A549 (cell line): ENCODE results near the gene FOXP3. TPM values are rescaled to one million over a fixed set of nuclear protein-coding genes. Genes with fewer than 3 reads are reported as not detected.
A peak's percentile ranks its signal among the peaks of the same experiment; 100 is the strongest.

Experiments used
- ATAC-seq, 2 experiments: fragments of 200-7000 bp in 1 of 2; fragments of >200 bp in 1 of 2; cut with Nextera tagmentation in 1 of 2; cut with Tn5 transposase in 1 of 2; 3 replicates each; pipeline versions ENCODE4 v1.8.0 to v1.9.1; 2018 to 2020; ENCODE audit warnings: mild to moderate bottlenecking in 1 of 2, moderate library complexity in 1 of 2
- CTCF ChIA-PET: fragments of 300-600 bp; sonication (Branson Sonifier 250); formaldehyde crosslinking; extraction: SDS; loops from one replicate; lab custom pipeline; 2021; ENCODE audit warnings: antibody characterized with exemption, inconsistent platforms; lab: Yijun Ruan, JAX
- POLR2A ChIA-PET: fragments of 350-600 bp; formaldehyde crosslinking; extraction: SDS; loops from one replicate; lab custom pipeline; 2021; ENCODE audit warnings: antibody characterized with exemption, inconsistent platforms; lab: Yijun Ruan, JAX
- DNase-seq, 2 experiments: peaks; one replicate each; pipeline versions ENCODE4 v3.0.0 to v3.0.0-alpha.2; 2011 to 2016; ENCODE audit warnings: low read depth in 1 of 2, low spot score in 1 of 2
- FAIRE-seq: peaks from 2 replicates; lab custom pipeline; 2011; peaks lifted over from hg19 to GRCh38; lab: Jason Lieb, UNC
- H3K27ac ChIP-seq, 2 experiments: fragments of >200 bp; sonication (Bioruptor Twin); formaldehyde crosslinking; 3 replicates each; pipeline ENCODE4 v1.5.1; 2016 to 2017
- H3K4me1 ChIP-seq: fragments of >200 bp; sonication (Bioruptor Twin); formaldehyde crosslinking; 3 replicates; pipeline ENCODE4 v1.6.1; 2016
- H3K4me2 ChIP-seq: fragments of >200 bp; sonication (Bioruptor Twin); formaldehyde crosslinking; 3 replicates; pipeline ENCODE4 v1.6.1; 2016
- H3K4me3 ChIP-seq: fragments of >200 bp; sonication (Bioruptor Twin); formaldehyde crosslinking; 3 replicates; pipeline ENCODE4 v1.5.1; 2016
- H3K9me3 ChIP-seq: fragments of >200 bp; sonication (Bioruptor Twin); formaldehyde crosslinking; 3 replicates; pipeline ENCODE4 v1.6.1; 2016
- BHLHE40 ChIP-seq: IDR thresholded peaks from 2 replicates; pipeline ENCODE4 v1.6.1; 2012; ENCODE audit warnings: low read depth, low read length, inconsistent platforms
- CHD4 ChIP-seq: fragments of 200-600 bp; sonication (generic); IDR thresholded peaks from 2 replicates; pipeline ENCODE4 v1.6.1; 2016; ENCODE audit warnings: antibody characterized with exemption, mild to moderate bottlenecking, borderline replicate concordance
- EHF ChIP-seq: fragments of 250-450 bp; sonication (Bioruptor Pico); IDR thresholded peaks from 2 replicates; pipeline ENCODE4 v1.5.0; 2020; ENCODE audit warnings: mild to moderate bottlenecking
- EHMT2 ChIP-seq: fragments of 200-600 bp; sonication (generic); IDR thresholded peaks from 2 replicates; pipeline ENCODE4 v1.6.1; 2016; ENCODE audit warnings: antibody characterized with exemption, low read depth, mild to moderate bottlenecking, moderate library complexity
- EP300 ChIP-seq, 2 experiments: fragments of >200 bp; sonication (Bioruptor Twin); formaldehyde crosslinking; IDR thresholded peaks; 2 replicates in 1 of 2; 3 replicates in 1 of 2; pipeline ENCODE4 v1.6.1; 2016 to 2017
- FOSB ChIP-seq: fragments of 250-450 bp; sonication (Bioruptor Pico); IDR thresholded peaks from 2 replicates; pipeline ENCODE4 v1.5.0; 2020; ENCODE audit warnings: mild to moderate bottlenecking, moderate library complexity
- FOSL2 ChIP-seq, 2 experiments: fragments of 450-650 bp in 1 of 2; fragments of >200 bp in 1 of 2; sonication (Bioruptor Twin) in 1 of 2; formaldehyde crosslinking; IDR thresholded peaks; 2 replicates each; pipeline versions ENCODE4 v1.5.0 to v1.6.1; 2016 to 2020; ENCODE audit warnings: mild to moderate bottlenecking in 1 of 2, moderate library complexity in 1 of 2
- FOXS1 ChIP-seq: fragments of 250-450 bp; sonication (Bioruptor Pico); IDR thresholded peaks from 2 replicates; pipeline ENCODE4 v1.5.0; 2020; ENCODE audit warnings: mild to moderate bottlenecking, moderate library complexity
- HEYL ChIP-seq: fragments of 250-450 bp; sonication (Bioruptor Pico); IDR thresholded peaks from 2 replicates; pipeline ENCODE4 v1.8.0; 2021; ENCODE audit warnings: mild to moderate bottlenecking, moderate library complexity
- KDM5A ChIP-seq: fragments of 200-600 bp; sonication (generic); IDR thresholded peaks from 2 replicates; pipeline ENCODE4 v1.6.1; 2016; ENCODE audit warnings: antibody characterized with exemption, mild to moderate bottlenecking
- MAFK ChIP-seq: fragments of 450-650 bp; IDR thresholded peaks from 2 replicates; pipeline ENCODE4 v1.6.1; 2014; ENCODE audit not compliant: partially characterized antibody
- NFE2L2 ChIP-seq: fragments of 150-350 bp; conservative IDR thresholded peaks from 2 replicates; pipeline ENCODE4 v1.6.1; 2014; ENCODE audit warnings: low read length
- NPAS2 ChIP-seq: fragments of 250-450 bp; sonication (Bioruptor Pico); IDR thresholded peaks from 2 replicates; pipeline ENCODE4 v1.8.0; 2022; ENCODE audit warnings: mild to moderate bottlenecking, moderate library complexity, borderline replicate concordance
- NR3C1 ChIP-seq: fragments of >200 bp; sonication (Bioruptor Twin); formaldehyde crosslinking; IDR thresholded peaks from 3 replicates; pipeline ENCODE4 v1.6.1; 2017
- PHF8 ChIP-seq: fragments of 200-600 bp; sonication (generic); IDR thresholded peaks from 2 replicates; pipeline ENCODE4 v1.6.1; 2016; ENCODE audit warnings: low read depth, mild to moderate bottlenecking, antibody characterized with exemption, moderate library complexity, borderline replicate concordance
- POLR2A ChIP-seq: IDR thresholded peaks from 2 replicates; pipeline ENCODE4 v1.6.1; 2012; ENCODE audit warnings: mild to moderate bottlenecking, low read length
- RNF2 ChIP-seq: fragments of 200-600 bp; sonication (generic); IDR thresholded peaks from 2 replicates; pipeline ENCODE4 v1.6.1; 2016; ENCODE audit warnings: low read depth, mild to moderate bottlenecking, antibody characterized with exemption, moderate library complexity, borderline replicate concordance
- SREBF2 ChIP-seq: fragments of 450-650 bp; IDR thresholded peaks from 2 replicates; pipeline ENCODE4 v1.6.1; 2014; ENCODE audit warnings: mild to moderate bottlenecking, moderate library complexity
- TFCP2L1 ChIP-seq: fragments of 250-450 bp; sonication (Bioruptor Pico); IDR thresholded peaks from 2 replicates; pipeline ENCODE4 v1.5.0; 2021; ENCODE audit warnings: mild to moderate bottlenecking
- ZC3H11A ChIP-seq: fragments of 450-650 bp; IDR thresholded peaks from 2 replicates; pipeline ENCODE4 v1.6.1; 2014; ENCODE audit warnings: antibody characterized with exemption, mild to moderate bottlenecking
- ZFP36 ChIP-seq: fragments of 450-650 bp; IDR thresholded peaks from 2 replicates; pipeline ENCODE4 v1.6.1; 2014; ENCODE audit warnings: borderline replicate concordance; ENCODE audit not compliant: partially characterized antibody
- ZSCAN20 ChIP-seq: fragments of 250-450 bp; sonication (Bioruptor Pico); IDR thresholded peaks from 2 replicates; pipeline ENCODE4 v1.8.0; 2022; ENCODE audit warnings: mild to moderate bottlenecking, moderate library complexity
- WGBS: methylation state at CpG from one replicate; pipeline ENCODE4 v1.1.6; 2017; ENCODE audit errors: missing lambda C conversion rate; 5-methylcytosine and 5-hydroxymethylcytosine counted together
- polyA plus RNA-seq, 4 experiments: library from polyadenylated mRNA; depleted of rRNA in 3 of 4; stranded (reverse); fragments of >200 nt; fragmentation: RNase III in 1 of 4; extraction: RNeasy Plus Mini Kit Qiagen cat#74134 plus additional on column Dnase treatment in 1 of 4; gene quantifications; 2 replicates in 3 of 4; 3 replicates in 1 of 4; pipeline ENCODE4 v1.2.3, GENCODE V29; 2011 to 2017
- TF ChIP-seq, protein P1 (sequence below): fragments of 150-350 bp; IDR thresholded peaks from 2 replicates; pipeline ENCODE4 v1.6.1; 2014; ENCODE audit warnings: low read depth, mild to moderate bottlenecking, low read length
- TF ChIP-seq, protein P2 (sequence below): fragments of 200-600 bp; sonication (generic); IDR thresholded peaks from 2 replicates; pipeline ENCODE4 v1.6.1; 2016; ENCODE audit warnings: antibody characterized with exemption, mild to moderate bottlenecking, moderate library complexity

FOXP3 gene
- polyA plus RNA-seq, 2 of the 4 experiments (the other 2 are of a cell fraction): 0.04 to 0.13 TPM

DNA sequence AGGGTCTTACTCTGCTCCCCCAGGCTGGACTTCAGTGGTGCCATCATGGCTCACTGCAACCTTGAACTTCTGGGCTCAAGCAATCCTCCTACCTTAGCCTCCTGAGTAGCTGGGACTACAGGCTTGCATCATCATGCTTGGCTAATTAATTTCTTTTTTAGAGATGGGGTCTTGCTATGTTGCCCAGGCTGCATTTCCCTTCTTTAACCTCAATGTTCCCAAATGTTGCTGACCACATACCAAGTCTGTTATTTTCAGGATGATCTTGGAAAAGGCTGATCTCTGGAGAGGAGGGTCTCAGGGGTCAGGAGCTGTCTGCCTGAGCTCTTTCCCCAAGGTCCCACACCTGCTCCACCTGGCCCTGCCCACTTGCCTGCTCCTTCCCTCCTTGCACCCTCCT, 44.4 kb downstream of the FOXP3 start:
- Histone ChIP-seq H3K27ac (no peak overlapping the region), H3K9me3 (no peaks in the 10 kb centered on the region)
- FAIRE-seq: no peak
- no peak for DNase-seq
- POLR2A ChIA-PET: no interaction called here
- no peak for TF ChIP-seq PHF8
- no peak for TF ChIP-seq BHLHE40
- TF ChIP-seq, all 56 proteins: peak for 0
- CTCF ChIA-PET: interaction anchor here (0.8 kb wide), 1 partner anchor 247 kb away, joined by 3 read pairs; no protein-coding TSS in a partner anchor
- Histone ChIP-seq H3K4me1 (no peaks in the 10 kb centered on the region), H3K4me2 (no peak overlapping the region), H3K4me3 (no peak overlapping the region)
- ATAC-seq: no peak

DNA sequence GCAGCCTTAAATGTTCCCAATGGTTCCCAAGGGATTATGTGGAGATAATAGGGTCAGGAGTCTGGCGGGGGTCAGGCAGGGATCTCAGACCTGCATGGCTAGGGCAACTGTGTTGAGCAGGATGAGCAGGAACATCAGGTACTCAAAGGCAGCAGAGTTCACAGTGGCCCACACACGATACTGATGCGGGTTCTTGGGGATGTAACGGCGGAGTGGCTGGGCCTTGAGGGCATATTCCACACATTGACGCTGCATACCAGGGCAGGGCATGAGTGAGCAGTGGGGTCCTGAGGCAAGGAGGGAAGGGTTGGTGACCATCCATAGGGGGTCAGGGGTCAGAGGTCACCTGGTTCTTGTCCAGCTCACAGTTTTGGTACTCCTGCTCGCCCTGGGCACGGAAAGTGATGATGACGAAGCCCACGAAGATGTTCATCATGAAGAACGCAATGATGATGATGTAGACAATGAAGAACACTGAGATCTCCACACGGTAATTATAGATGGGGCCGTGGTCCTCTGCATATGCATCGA, 49.4 kb downstream of the FOXP3 start:
- Histone ChIP-seq H3K4me2 (no peak overlapping the region), H3K4me3 (no peak overlapping the region), H3K4me1 (no peaks in the 10 kb centered on the region), H3K9me3 (no peaks in the 10 kb centered on the region), H3K27ac (no peak overlapping the region)
- DNase-seq (no peak), ATAC-seq (no peak), FAIRE-seq (no peak)
- WGBS: 55% methylated on average over 11 of the region's 14 CpGs
- POLR2A ChIA-PET: no interaction called here
- no peak for TF ChIP-seq NFE2L2
- no peak for TF ChIP-seq NPAS2 (CRISPR knock-in tag)
- TF ChIP-seq EHMT2: no peak
- no peak for TF ChIP-seq MAFK
- TF ChIP-seq ZC3H11A: no peak
- no peak for TF ChIP-seq FOSB
- no peak for TF ChIP-seq TFCP2L1 (CRISPR knock-in tag)
- no peak for TF ChIP-seq NR3C1
- no peak for TF ChIP-seq SREBF2
- TF ChIP-seq ZFP36: no peak
- no peak for TF ChIP-seq FOSL2 (IDR thresholded peaks at IDR 0.05)
- TF ChIP-seq FOSL2 (CRISPR knock-in tag; IDR thresholded peaks at IDR 0.05): no peak
- no peak for TF ChIP-seq EP300 (IDR thresholded peaks at IDR 0.05)
- no peak for TF ChIP-seq POLR2A
- TF ChIP-seq, protein P1, sequence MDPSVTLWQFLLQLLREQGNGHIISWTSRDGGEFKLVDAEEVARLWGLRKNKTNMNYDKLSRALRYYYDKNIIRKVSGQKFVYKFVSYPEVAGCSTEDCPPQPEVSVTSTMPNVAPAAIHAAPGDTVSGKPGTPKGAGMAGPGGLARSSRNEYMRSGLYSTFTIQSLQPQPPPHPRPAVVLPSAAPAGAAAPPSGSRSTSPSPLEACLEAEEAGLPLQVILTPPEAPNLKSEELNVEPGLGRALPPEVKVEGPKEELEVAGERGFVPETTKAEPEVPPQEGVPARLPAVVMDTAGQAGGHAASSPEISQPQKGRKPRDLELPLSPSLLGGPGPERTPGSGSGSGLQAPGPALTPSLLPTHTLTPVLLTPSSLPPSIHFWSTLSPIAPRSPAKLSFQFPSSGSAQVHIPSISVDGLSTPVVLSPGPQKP: no peak
- CTCF ChIA-PET: no interaction called here

DNA sequence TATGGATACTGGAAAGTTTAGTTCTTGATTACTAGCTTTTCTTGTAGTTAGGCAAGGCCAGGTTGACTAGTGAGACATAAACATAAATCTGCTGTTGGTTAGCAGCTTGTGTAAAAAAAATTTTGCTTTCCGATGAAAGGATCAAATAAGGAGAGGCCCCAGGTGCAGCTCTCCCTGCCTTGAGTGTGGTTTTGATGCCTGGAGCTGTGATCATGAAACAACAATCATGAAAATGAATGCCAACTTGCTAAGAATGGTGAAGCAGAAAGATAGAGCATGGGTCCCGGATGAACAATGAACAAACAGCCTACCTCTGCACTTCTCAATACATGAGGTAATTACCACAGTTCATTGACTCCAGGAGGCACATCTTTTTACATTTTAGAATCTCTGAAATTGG, 50.1 kb downstream of the FOXP3 start:
- Histone ChIP-seq H3K27ac (no peak overlapping the region), H3K9me3 (no peaks in the 10 kb centered on the region), H3K4me3 (no peak overlapping the region), H3K4me1 (no peaks in the 10 kb centered on the region), H3K4me2 (no peak overlapping the region)
- 41% methylated on average over 2 of the region's 2 CpGs for WGBS
- TF ChIP-seq CHD4 (no peak), HEYL (no peak), ZSCAN20 (CRISPR knock-in tag) (no peak), RNF2 (no peak), EHF (CRISPR knock-in tag) (no peak), FOXS1 (no peak), KDM5A (no peak), EHMT2 (no peak)
- TF ChIP-seq, protein P2, sequence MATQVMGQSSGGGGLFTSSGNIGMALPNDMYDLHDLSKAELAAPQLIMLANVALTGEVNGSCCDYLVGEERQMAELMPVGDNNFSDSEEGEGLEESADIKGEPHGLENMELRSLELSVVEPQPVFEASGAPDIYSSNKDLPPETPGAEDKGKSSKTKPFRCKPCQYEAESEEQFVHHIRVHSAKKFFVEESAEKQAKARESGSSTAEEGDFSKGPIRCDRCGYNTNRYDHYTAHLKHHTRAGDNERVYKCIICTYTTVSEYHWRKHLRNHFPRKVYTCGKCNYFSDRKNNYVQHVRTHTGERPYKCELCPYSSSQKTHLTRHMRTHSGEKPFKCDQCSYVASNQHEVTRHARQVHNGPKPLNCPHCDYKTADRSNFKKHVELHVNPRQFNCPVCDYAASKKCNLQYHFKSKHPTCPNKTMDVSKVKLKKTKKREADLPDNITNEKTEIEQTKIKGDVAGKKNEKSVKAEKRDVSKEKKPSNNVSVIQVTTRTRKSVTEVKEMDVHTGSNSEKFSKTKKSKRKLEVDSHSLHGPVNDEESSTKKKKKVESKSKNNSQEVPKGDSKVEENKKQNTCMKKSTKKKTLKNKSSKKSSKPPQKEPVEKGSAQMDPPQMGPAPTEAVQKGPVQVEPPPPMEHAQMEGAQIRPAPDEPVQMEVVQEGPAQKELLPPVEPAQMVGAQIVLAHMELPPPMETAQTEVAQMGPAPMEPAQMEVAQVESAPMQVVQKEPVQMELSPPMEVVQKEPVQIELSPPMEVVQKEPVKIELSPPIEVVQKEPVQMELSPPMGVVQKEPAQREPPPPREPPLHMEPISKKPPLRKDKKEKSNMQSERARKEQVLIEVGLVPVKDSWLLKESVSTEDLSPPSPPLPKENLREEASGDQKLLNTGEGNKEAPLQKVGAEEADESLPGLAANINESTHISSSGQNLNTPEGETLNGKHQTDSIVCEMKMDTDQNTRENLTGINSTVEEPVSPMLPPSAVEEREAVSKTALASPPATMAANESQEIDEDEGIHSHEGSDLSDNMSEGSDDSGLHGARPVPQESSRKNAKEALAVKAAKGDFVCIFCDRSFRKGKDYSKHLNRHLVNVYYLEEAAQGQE: no peak
- DNase-seq: no peak
- ChIA-PET POLR2A (no interaction called here), CTCF (no interaction called here)
- peak; percentile 61 for FAIRE-seq
- no peak for ATAC-seq
